Progenitor cell of endocrine pancreas (in vitro differentiated cells): ENCODE results near the gene CCNI2. TPM values are rescaled to one million over a fixed set of nuclear protein-coding genes. Genes with fewer than 3 reads are reported as not detected.

ENCODE experiments used
- DNase-seq: peaks from one replicate; pipeline ENCODE4 v3.0.0; 2021; ENCODE audit warnings: low spot score; ENCODE audit not compliant: unreplicated experiment
- H3K27ac Mint-ChIP-seq: 2 replicates; pipeline ENCODE4 v1.8.0; 2021; ENCODE audit warnings: mild to moderate bottlenecking, moderate library complexity, mixed read lengths
- H3K27me3 Mint-ChIP-seq: 2 replicates; pipeline ENCODE4 v1.8.0; 2021; ENCODE audit warnings: mixed read lengths
- H3K36me3 Mint-ChIP-seq: 2 replicates; pipeline ENCODE4 v1.8.0; 2022; ENCODE audit warnings: mixed read lengths; ENCODE audit not compliant: insufficient read depth
- H3K4me1 Mint-ChIP-seq: 2 replicates; pipeline ENCODE4 v1.8.0; 2021; ENCODE audit warnings: low read depth, mixed read lengths
- H3K4me3 Mint-ChIP-seq: 2 replicates; pipeline ENCODE4 v1.8.0; 2021; ENCODE audit warnings: low read depth, mild to moderate bottlenecking, moderate library complexity, mixed read lengths
- H3K9me3 Mint-ChIP-seq: 2 replicates; pipeline ENCODE4 v1.8.0; 2021; ENCODE audit warnings: low read depth, mixed read lengths
- CTCF ChIP-seq: fragments of 200-600 bp; sonication (generic); IDR thresholded peaks from one replicate; pipeline ENCODE4 v1.5.0; 2021; ENCODE audit warnings: antibody characterized with exemption, mild to moderate bottlenecking; ENCODE audit not compliant: unreplicated experiment
- total RNA-seq: library from RNA; stranded (reverse); gene quantifications from 2 replicates; pipeline ENCODE4 v1.2.1, GENCODE V29; 2021

CCNI2 gene
- total RNA-seq, 1 donor from 2014 or later: 0.36 TPM

DNA sequence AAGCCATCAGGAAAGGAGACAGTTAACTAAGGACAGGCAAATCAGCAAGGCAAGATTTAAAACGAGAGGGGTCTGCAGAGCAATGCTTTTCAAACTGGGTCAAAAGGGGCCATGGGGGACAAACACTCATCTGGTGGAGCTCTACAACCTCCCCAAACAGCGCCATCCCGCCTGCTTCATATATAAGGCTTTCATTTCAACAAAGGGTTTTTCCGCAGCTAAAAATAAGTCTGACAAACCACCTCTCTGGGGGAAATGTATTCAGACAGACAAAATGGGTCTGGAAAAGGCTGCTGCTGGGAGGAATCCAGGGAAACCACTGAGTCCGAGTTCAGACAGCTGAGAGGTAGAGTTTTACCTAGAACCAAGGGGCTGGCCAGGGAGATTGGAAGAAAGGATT lies 38.1 kb downstream of the CCNI2 start:
- no peak for DNase-seq
- peaks cover 33% of the 10 kb centered on the region for H3K27me3 Mint-ChIP-seq
- no peaks in the 10 kb centered on the region for H3K9me3 Mint-ChIP-seq
- no peak for TF ChIP-seq CTCF
- no peaks in the 10 kb centered on the region for H3K36me3 Mint-ChIP-seq
- H3K4me1 Mint-ChIP-seq: peaks cover 19% of the 10 kb centered on the region
- no peak overlapping the region for H3K27ac Mint-ChIP-seq
- no peak overlapping the region for H3K4me3 Mint-ChIP-seq

- Mint-ChIP-seq H3K27me3 (peaks cover 31% of the 10 kb centered on the region), H3K4me1 (peaks cover 19% of the 10 kb centered on the region), H3K27ac (no peak overlapping the region), H3K9me3 (no peaks in the 10 kb centered on the region), H3K36me3 (no peaks in the 10 kb centered on the region), H3K4me3 (no peak overlapping the region)
- no peak for DNase-seq
- TF ChIP-seq CTCF: no peak
Measured at GRCh38 chr5:132785864-132786263, 38.6 kb downstream of the CCNI2 start.

DNA sequence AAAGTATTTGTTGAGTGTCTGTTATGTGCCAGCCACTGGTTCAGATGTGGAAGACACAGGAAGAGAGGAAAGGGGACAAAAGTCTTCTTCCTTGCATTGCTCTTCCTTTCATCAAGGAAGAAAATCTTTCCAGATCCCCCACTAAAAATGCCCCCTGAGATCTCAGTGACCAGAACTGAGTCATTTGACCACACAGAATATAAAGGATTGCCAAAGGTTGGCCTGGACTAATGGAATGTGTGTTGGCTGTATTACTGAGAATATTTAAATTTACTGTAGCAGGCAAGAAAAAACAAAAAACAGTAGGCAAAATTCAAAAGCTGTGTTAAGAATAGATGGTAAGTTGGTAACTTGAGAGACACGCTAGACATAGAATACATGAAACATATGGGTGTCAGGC lies 39.9 kb downstream of the CCNI2 start:
- TF ChIP-seq CTCF: no peak
- Mint-ChIP-seq H3K9me3 (no peaks in the 10 kb centered on the region), H3K27me3 (peaks cover 20% of the 10 kb centered on the region), H3K4me3 (no peak overlapping the region), H3K4me1 (peaks cover 19% of the 10 kb centered on the region), H3K27ac (no peak overlapping the region), H3K36me3 (no peaks in the 10 kb centered on the region)
- no peak for DNase-seq

DNA sequence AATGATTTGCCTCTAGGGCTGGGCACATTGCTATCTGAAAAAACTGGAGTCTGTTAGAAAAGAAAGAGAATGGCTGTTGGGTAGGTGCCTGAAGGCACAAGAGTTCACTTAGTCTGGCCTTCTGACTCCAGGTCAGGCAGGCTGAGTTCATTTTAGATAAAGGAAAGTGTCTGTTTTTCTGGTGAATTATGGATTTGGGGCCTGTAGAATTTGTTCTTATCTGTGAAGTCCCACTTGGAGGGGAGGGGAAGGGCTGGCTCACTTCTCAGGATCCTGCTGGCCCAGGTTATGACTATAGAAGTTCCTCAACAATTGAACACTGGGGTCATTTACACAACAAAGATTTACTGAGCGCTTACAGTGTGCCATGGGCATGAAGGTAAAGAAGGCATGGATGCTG lies 41.3 kb downstream of the CCNI2 start:
- Mint-ChIP-seq H3K9me3 (no peaks in the 10 kb centered on the region), H3K27ac (no peak overlapping the region)

GRCh38 chr5:132788990-132789886 lies 42.0 kb downstream of the CCNI2 start:
- Mint-ChIP-seq H3K4me1 (peaks cover 19% of the 10 kb centered on the region), H3K4me3 (no peak overlapping the region), H3K9me3 (no peaks in the 10 kb centered on the region), H3K36me3 (no peaks in the 10 kb centered on the region), H3K27me3 (peaks cover 19% of the 10 kb centered on the region), H3K27ac (peak overlapping the region; percentile 9)
- DNase-seq: no peak
- no peak for TF ChIP-seq CTCF

More for the DNA sequence above, 41.3 kb downstream of the CCNI2 start:
- peaks cover 19% of the 10 kb centered on the region for H3K4me1 Mint-ChIP-seq
- peaks cover 19% of the 10 kb centered on the region for H3K27me3 Mint-ChIP-seq
- no peaks in the 10 kb centered on the region for H3K36me3 Mint-ChIP-seq
- DNase-seq: no peak
- H3K4me3 Mint-ChIP-seq: no peak overlapping the region
- no peak for TF ChIP-seq CTCF
